ENCODE measurements around the gene AUTS2. TPM values are rescaled to one million over a fixed set of nuclear protein-coding genes. Genes with fewer than 3 reads are reported as not detected.

The AUTS2 gene
- total RNA-seq, 1 experiment from 2014 or later, result 50.0 TPM

DNA sequence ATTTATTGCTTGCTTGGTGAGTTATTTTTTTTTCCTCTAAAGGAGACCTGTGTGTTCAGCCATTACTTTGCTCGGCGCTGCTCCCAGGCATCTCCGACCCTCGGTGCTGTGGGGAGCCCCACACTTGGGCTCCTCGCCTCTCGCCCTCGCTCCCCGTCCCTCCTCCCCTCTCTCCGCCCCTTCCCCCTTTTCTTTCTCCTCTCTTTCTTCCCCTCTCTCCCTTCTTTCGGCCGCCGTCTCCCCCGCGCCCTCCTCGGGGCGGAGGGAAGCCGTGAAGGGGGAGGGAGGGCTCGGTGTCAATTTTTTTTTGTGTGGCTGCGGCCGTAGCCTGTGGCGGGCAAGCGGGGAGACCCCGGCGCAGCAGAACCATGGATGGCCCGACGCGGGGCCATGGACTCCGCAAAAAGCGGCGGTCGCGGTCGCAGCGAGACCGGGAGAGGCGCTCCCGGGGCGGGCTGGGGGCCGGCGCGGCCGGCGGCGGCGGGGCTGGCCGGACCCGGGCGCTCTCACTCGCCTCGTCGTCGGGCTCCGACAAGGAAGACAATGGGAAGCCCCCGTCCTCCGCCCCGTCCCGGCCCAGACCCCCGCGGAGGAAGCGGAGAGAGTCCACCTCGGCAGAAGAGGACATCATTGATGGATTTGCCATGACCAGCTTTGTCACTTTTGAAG lies 1.1 kb downstream of the AUTS2 start (continued):
- TF ChIP-seq OVOL2 (CRISPR knock-in tag; IDR thresholded peaks at IDR 0.05; ENCODE audit: borderline replicate concordance), result no peak

DNA sequence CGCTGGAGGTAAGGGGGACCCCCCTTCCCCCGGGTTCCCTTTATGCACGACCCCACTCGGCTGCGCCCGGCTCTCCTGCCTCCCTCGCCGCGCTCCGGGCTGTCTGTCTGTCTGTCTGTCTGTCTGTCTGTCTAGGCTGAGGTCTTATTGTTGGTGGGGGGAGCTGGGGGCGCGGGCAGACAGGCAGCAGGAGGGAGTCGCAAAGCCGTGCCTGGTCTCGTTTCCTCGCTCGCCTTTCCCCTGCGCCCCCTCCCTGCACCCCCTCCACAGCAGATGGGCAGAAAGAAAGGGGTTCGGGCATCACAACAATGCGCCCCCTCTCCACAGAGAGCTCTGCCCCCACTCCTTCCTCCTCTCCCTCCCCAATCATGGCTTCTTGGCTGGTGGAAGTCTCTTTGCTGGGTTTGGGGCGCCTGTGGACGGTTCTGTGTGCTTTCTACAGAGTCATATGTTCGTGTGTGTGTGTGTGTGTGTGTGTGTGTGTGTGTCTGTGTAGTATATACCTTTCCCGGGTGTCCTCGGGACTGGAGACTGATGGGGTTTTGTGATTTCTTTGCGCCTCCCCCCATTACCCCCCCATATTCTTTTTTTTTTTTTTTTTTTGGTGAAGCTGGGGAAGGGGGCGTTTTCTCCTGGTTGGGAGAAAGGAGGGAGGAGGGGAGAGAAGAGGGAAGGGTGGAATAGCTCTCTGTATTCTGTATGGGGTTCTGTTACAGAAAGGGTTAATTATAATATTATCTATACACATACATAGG lies 1.9 kb downstream of the AUTS2 start:
- POLR2A ChIA-PET, result interaction anchor here (0.6 to 0.7 kb wide), 6 partner anchors 123 to 1095 kb away, joined by 3 to 11 read pairs (median 5); no protein-coding TSS in a partner anchor
- peaks cover 4% of the 10 kb centered on the region for H3K4me1 Mint-ChIP-seq
- H3K9me3 Mint-ChIP-seq, result no peaks in the 10 kb centered on the region
- H3K27me3 Mint-ChIP-seq (ENCODE audit: low read depth), result peaks cover 34% of the 10 kb centered on the region
- CTCF ChIA-PET, result interaction anchor here (0.6 to 1.1 kb wide), 5 partner anchors 64 to 332 kb away, joined by 3 read pairs; no protein-coding TSS in a partner anchor
- peak overlapping the region; percentile 83 for H3K4me3 Mint-ChIP-seq
- no peak for DNase-seq (ENCODE audit: low spot score)
- no peaks in the 10 kb centered on the region for H3K36me3 Mint-ChIP-seq
- no peak for TF ChIP-seq IRF2 (CRISPR knock-in tag; IDR thresholded peaks at IDR 0.05; ENCODE audit: borderline replicate concordance, low read depth)
- TF ChIP-seq CBFB (CRISPR knock-in tag; IDR thresholded peaks at IDR 0.05; ENCODE audit: low read depth), result no peak
- ATAC-seq, result no peak
- no peak overlapping the region for H3K27ac Mint-ChIP-seq

DNA sequence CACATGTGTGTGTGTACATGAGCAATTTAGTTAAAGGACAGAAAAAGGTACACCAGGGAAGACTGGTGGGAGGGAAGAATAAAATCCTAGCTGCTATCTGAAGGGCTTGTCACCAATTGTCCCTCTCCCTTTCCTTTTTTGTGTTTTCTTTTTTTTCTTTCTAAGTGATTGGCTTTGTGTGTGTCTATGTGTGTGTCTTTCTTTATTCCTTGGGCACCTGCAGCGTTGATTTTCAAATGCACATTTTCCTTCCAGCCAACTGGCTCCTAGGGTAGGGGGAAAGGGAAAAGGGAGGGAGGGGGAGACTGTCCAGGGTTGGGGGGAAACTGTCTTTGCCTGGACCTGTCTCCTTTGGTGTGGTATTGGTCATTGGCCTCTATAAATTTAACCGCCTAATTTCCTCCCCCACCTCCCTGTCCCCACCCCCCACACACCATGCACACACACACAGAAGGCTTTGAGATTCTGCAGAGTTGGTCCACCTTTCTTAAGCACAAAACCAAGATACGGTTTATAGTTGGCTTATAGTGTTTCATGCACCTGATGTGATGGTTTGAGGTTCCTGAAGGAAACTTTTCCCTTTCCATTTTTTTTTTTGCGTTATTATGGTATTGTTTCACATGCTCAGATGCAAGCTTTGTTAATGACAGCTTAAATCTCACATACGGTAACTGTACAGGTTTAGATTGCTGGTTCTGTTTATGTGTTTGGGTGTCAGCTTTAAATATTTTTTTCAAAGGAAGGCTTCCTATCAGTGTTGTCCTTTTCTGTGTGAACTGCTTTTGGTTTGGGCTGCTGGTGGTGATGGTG lies 2.6 kb downstream of the AUTS2 start:
- TF ChIP-seq NFE2L1 (CRISPR knock-in tag; IDR thresholded peaks at IDR 0.05) (no peak), ATF1 (CRISPR knock-in tag; IDR thresholded peaks at IDR 0.05) (no peak), RELA (CRISPR knock-in tag; IDR thresholded peaks at IDR 0.05; ENCODE audit: borderline replicate concordance) (no peak), NFATC4 (CRISPR knock-in tag; IDR thresholded peaks at IDR 0.05) (no peak), FOXJ3 (CRISPR knock-in tag; IDR thresholded peaks at IDR 0.05; ENCODE audit: borderline replicate concordance) (no peak), OVOL2 (CRISPR knock-in tag; IDR thresholded peaks at IDR 0.05; ENCODE audit: borderline replicate concordance) (no peak), JAZF1 (CRISPR knock-in tag; IDR thresholded peaks at IDR 0.05) (no peak)
- TF ChIP-seq, protein P1, sequence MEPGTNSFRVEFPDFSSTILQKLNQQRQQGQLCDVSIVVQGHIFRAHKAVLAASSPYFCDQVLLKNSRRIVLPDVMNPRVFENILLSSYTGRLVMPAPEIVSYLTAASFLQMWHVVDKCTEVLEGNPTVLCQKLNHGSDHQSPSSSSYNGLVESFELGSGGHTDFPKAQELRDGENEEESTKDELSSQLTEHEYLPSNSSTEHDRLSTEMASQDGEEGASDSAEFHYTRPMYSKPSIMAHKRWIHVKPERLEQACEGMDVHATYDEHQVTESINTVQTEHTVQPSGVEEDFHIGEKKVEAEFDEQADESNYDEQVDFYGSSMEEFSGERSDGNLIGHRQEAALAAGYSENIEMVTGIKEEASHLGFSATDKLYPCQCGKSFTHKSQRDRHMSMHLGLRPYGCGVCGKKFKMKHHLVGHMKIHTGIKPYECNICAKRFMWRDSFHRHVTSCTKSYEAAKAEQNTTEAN (CRISPR knock-in tag; IDR thresholded peaks at IDR 0.05), result no peak
- TF ChIP-seq, protein P2, sequence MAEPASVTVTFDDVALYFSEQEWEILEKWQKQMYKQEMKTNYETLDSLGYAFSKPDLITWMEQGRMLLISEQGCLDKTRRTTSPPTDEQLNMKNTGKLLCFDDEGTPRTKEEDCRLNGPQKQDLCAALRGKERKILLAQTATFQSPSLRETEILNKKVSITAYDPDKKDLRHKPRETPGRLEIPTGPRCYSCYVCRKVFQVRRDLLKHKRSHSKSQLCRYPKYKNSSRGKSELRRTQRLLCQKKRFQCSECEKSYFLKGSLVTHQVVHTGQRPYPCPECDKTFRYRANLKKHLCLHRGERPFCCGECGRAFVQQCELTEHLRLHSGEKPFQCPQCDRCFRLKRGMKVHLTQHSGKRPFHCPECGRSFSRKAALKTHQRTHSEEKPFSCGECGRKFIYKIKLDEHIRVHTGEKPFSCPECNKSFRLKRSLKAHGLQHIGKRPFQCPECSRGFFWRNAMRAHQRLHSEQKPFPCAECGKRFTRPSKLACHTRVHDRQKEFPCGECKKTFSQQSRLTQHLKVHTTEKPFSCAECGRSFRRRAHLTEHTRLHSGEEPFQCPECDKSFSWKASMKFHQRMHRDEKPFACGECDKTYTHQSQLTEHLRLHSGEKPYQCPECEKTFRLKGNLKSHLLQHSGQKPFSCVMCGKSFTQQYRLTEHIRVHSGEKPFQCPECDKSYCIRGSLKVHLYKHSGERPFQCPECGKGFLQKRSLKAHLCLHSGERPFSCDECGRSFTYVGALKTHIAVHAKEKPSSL (CRISPR knock-in tag; conservative IDR thresholded peaks at IDR 0.05), result no peak
- TF ChIP-seq, protein P3, sequence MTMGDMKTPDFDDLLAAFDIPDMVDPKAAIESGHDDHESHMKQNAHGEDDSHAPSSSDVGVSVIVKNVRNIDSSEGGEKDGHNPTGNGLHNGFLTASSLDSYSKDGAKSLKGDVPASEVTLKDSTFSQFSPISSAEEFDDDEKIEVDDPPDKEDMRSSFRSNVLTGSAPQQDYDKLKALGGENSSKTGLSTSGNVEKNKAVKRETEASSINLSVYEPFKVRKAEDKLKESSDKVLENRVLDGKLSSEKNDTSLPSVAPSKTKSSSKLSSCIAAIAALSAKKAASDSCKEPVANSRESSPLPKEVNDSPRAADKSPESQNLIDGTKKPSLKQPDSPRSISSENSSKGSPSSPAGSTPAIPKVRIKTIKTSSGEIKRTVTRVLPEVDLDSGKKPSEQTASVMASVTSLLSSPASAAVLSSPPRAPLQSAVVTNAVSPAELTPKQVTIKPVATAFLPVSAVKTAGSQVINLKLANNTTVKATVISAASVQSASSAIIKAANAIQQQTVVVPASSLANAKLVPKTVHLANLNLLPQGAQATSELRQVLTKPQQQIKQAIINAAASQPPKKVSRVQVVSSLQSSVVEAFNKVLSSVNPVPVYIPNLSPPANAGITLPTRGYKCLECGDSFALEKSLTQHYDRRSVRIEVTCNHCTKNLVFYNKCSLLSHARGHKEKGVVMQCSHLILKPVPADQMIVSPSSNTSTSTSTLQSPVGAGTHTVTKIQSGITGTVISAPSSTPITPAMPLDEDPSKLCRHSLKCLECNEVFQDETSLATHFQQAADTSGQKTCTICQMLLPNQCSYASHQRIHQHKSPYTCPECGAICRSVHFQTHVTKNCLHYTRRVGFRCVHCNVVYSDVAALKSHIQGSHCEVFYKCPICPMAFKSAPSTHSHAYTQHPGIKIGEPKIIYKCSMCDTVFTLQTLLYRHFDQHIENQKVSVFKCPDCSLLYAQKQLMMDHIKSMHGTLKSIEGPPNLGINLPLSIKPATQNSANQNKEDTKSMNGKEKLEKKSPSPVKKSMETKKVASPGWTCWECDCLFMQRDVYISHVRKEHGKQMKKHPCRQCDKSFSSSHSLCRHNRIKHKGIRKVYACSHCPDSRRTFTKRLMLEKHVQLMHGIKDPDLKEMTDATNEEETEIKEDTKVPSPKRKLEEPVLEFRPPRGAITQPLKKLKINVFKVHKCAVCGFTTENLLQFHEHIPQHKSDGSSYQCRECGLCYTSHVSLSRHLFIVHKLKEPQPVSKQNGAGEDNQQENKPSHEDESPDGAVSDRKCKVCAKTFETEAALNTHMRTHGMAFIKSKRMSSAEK (CRISPR knock-in tag; IDR thresholded peaks at IDR 0.05; ENCODE audit: borderline replicate concordance), result no peak
- TF ChIP-seq, protein P4, sequence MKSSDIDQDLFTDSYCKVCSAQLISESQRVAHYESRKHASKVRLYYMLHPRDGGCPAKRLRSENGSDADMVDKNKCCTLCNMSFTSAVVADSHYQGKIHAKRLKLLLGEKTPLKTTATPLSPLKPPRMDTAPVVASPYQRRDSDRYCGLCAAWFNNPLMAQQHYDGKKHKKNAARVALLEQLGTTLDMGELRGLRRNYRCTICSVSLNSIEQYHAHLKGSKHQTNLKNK (CRISPR knock-in tag; IDR thresholded peaks at IDR 0.05), result no peak
- TF ChIP-seq, protein P5, sequence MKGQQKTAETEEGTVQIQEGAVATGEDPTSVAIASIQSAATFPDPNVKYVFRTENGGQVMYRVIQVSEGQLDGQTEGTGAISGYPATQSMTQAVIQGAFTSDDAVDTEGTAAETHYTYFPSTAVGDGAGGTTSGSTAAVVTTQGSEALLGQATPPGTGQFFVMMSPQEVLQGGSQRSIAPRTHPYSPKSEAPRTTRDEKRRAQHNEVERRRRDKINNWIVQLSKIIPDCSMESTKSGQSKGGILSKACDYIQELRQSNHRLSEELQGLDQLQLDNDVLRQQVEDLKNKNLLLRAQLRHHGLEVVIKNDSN (CRISPR knock-in tag; IDR thresholded peaks at IDR 0.05), result no peak
- ATAC-seq (no peak), DNase-seq (ENCODE audit: low spot score) (no peak)
- POLR2A ChIA-PET, result interaction anchor here (0.6 to 0.7 kb wide), 6 partner anchors 122 to 1095 kb away, joined by 3 to 11 read pairs (median 5); no protein-coding TSS in a partner anchor
- H3K27me3 Mint-ChIP-seq (ENCODE audit: low read depth), result peaks cover 26% of the 10 kb centered on the region
- CTCF ChIA-PET, result interaction anchor here (0.6 to 1.1 kb wide), 5 partner anchors 63 to 331 kb away, joined by 3 read pairs; no protein-coding TSS in a partner anchor
- no peaks in the 10 kb centered on the region for H3K36me3 Mint-ChIP-seq
- peaks cover 4% of the 10 kb centered on the region for H3K4me1 Mint-ChIP-seq
- no peak overlapping the region for H3K27ac Mint-ChIP-seq
- no peaks in the 10 kb centered on the region for H3K9me3 Mint-ChIP-seq
- H3K4me3 Mint-ChIP-seq, result peak overlapping the region; percentile 83
